HPDE6-E6E7 (cell line): ENCODE measurements around the gene PSD4.
A peak's percentile ranks its signal among the peaks of the same experiment; 100 is the strongest.

Experiments
- DNase-seq: peaks from one replicate; pipeline ENCODE4 v3.0.0; 2011; ENCODE audit warnings: missing footprints; ENCODE audit errors: extremely low spot score

The PSD4 gene

DNA sequence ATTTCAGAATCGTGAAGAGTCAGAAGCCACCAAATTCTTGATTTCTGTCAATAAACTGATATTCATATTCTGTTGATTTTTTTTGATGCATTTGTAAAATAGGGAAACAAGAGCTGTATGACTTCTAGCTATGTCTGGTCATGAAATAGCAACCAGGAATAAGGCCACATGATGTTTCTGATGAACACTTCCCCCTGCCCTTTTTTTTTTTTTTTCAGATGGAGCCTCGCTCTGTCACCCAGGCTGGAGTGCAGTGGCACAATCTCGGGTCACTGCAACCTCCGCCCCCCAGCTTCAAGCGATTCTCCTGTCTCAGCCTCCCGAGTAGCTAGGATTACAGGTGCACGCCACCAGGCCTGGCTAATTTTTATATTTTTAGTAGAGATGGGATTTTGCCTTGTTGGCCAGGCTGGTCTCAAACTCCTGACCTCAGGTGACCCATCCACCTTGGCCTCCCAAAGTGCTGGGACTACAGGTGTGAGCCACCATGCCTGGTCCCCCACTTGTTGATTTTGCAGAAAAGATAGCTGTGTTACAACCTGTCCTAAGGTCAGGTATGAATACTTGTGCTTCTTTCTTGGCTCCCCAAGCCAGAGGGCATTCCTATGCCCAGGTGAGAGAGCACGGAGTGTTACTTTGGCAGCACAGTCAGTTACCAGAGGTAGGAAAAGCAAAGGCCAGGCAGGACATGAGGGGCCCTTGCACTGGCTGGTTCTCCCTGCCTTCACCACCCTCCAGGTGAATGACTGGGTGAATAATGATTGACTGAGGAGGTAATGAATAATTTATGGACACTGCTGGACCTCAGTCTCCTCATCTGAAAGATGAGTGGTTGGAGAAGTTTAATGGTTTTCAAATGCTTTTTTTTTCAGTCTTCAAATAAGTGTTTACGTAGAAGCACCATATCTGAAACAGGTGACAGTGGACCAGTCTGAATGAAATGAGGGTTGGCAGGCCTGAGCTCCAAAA is 65.4 kb downstream of the PSD4 start:
- DNase-seq = no peak

DNA sequence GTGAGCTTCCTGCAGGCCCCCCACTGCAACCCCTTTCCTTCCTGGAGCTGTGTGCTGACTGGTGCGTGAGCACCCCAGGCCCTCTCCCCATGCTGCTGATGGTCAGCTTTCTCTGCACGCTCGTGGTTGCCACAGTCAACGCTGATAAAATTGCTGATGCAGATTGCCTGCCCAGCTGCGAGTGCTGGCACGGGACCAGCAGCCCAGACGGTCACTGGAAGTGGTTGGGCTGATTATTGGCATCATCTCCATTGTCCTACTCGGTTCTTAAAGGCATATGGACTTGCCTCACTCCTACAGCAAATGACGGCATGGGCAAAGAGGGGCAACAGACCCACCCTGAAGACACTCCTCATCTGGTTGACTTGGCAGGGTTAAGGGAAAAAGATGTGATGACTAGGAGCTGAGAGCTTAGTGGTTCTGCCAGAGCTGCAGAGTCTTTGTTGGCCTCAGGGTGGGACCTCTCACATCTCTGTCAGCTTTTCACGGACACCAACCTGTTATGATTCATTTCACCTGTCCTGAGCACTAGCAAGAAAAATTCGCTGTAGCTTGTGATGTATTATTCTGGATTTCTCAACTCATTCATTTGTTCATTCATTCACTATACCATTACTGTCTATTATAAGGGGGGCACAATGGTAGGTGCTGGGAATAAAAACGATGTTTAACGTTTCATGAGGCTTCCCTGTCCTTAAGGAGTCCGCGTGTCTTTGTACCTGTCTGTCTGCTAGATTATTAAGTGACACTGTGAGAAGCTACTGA is 66.6 kb downstream of the PSD4 start:
- DNase-seq = peak; percentile 87

DNA sequence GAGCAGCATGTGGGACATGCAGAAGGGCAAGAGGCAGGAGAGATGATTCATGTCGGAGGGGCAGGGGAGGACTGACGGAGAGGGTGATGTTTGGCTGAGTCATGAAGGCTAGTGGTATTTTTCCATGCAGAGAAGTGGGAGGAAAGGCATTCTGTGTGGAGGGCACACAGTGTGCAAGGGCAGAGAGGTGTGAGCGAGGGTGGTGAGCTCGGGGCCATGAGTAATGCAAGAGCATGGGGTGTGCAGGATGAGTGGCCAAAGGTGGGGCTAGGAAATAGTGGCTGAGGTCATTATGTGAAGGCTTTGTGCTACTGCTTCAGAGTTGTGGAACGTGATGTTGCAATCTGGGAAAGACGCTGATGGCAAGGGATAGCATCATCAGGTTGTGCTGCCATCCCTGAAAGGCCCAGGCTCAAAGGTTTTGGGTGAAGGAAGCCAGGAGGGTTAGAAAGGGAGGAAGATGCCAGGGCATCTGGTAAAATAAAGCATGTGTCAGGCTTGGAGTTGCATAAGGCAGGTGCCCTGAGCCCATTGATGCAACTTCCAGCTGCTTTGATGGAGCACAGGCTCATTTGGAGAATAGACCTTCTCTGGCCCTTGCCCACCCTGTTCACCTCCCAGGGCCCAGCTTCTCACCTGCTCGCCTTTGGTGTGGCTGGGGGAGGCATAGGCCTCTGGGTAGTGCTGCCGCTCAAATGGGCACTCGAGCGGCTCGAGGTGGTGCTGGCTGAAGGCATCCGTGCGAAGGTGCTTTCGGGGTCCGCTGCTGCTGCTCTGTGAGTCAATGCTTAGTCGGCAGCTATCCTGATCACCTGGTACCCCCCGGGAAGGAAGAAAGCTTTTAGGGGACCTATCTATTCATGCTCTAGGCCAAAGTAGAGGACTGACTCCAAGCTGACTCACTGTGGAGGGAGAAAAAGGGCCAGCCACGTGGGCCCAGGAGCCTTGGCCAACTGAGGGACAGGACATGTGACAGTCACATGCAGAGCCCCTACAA is 67.4 kb downstream of the PSD4 start:
- peak; percentile 99 for DNase-seq

DNA sequence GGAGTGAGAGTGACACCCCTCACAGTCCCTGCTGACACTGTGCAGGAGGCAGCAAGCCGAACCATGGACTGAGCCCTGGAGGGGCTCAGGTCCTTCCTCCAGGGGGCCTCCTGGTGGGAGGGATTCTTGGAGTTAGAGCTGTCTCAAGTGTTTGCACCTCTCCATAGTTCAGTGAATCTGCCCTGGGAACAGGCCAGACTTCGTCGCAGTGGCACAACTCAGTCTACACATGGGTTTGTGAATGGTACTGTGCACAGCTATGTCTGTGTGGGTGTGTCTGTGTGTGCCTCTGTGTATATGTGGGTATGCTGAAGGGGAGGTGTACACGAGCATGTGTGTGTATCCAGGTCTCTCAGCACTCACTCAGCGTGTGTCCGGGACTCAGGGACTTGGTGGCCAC is 68.6 kb downstream of the PSD4 start:
- DNase-seq = no peak

DNA sequence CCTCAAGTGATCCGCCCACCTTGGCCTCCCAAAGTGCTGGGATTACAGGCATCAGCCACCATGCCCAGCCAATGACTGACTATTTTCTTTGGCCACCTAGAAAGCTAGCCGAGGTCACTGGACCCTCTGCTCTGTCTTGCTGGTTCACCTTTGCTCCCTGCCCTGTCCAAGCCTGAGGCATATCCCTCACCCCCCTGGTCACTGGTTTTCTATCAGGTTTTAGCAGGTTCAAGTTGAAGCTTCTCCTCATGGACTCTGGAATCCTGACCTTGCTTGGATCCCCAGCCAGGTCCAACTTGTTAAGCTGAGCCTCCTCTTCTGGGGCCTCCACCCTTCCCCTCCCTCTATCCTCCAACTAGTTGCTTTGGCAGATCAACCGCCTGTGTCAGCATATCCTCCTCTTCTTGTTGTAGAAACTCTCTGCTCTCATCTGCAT is 71.5 kb downstream of the PSD4 start:
- no peak for DNase-seq

DNA sequence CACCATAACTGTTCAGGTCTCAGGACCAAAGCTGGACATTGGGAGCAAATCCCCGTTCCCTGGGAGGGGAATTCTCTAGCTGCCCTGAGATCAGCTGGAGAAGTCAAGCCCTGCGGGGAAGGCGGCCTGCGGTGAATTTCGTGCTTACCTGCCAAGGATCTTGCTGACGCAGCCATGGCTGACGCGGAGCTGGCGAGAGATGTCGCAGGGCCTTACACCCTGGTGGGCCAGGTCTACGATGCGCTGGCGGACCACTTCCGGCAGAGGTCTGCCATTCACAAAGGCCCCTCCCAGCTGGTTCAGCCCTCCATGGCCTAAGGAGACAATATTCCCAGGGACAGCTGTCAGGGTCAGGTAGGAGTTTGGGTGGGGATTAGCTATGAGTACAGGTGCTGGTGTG is 72.8 kb downstream of the PSD4 start:
- DNase-seq = no peak

DNA sequence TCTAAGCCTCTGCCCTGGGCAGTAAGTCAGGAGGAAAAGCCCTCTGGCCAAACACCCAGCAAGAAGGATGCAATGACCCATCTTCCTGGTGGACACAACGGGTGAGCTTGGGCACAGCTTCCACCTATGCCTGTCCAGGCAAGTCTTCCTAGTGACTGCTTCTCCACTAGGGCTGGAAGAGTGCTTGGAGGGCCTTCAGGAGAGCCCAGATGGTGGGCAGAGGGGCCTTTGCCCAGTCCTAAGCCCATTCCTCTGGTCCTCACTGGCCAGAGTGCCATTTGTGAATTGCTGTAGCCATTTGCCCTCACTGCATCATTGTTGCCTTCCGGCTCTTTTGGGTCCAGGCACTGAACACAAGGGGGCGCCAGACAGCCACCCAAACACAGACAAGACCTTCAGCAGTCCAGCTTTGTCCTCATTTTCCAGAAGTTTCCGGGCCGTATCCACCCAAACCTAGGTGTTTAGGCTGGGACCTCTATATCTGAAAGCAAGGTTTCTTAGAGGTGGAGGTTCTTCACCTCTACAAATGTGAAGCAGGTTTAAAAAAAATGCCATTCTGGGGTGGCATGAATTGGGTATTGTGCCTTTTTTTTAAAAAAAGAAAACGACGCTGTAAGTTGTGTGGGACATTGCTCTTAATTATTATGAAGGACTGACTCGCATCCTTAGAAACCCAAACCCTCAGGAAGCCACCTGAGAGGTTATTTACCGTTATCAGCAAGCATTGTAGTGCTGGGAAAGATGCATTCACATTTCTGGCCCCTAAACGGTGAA is 75.4 kb downstream of the PSD4 start:
- DNase-seq = peak; percentile 72

DNA sequence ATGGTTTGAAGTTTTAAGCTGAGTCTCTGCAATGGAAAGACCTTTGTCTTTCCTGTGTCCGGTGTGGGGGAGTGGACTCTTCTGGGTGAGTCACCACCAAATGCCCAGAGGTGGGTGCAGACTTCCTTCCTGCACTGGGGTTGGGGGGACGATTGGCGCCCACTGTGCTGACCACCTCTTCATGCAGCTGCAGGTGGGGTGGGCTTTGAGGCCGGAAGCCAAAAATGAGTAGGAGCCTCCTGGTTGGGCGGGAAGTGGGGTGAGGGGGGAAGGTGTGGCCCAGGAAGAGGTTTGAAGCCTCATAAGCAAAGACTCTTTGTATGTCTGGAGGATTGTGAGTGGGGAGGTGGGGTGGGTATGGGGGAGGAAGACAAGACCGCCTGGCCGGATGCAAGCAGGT is 77.3 kb downstream of the PSD4 start:
- DNase-seq = no peak

DNA sequence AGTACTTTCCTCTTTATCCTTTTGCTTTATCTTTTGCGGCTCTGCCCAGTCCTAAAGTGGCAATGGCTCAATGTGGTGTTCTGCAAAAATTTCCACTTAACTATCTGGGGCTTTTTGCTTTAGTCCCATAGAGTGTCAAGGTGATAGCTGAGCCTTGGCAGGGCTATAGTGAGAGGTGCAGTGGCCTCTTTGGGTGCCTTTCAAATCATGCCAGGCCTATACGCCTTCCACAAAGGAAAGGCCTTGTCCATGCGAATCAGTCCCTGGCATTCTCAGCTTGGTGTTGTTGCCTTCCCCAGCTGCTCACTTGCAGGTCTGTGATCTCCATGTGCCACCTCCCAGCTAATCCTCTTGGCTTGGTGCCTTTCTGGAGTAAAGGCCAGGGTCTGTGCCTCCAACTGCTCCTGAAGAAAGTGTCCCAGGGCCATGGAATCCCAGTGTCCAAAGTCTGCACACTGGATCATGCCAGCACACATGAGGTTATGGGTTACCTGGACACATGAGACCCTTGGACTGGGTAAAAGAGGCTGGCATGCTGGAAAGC is 78.3 kb downstream of the PSD4 start:
- no peak for DNase-seq

DNA sequence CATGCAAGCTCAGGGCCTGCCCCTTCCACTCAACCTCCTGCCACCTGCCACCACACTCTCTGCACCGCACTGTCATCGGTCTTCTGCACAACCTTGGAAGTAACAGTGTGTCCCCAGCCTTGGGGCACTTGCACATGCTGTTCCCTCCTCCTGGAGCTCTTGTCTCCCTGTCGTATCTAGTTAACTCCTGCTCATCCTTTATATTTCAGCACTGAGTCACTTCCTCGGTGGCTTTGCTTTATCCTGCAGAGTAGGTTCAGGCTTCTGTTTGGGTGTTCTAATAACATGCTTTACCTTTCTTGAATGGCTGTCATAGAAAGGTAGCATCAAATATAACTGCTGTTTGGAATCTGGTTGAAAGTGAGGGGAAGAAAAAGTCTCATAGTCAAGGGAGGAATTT is 79.7 kb downstream of the PSD4 start:
- DNase-seq = no peak

DNA sequence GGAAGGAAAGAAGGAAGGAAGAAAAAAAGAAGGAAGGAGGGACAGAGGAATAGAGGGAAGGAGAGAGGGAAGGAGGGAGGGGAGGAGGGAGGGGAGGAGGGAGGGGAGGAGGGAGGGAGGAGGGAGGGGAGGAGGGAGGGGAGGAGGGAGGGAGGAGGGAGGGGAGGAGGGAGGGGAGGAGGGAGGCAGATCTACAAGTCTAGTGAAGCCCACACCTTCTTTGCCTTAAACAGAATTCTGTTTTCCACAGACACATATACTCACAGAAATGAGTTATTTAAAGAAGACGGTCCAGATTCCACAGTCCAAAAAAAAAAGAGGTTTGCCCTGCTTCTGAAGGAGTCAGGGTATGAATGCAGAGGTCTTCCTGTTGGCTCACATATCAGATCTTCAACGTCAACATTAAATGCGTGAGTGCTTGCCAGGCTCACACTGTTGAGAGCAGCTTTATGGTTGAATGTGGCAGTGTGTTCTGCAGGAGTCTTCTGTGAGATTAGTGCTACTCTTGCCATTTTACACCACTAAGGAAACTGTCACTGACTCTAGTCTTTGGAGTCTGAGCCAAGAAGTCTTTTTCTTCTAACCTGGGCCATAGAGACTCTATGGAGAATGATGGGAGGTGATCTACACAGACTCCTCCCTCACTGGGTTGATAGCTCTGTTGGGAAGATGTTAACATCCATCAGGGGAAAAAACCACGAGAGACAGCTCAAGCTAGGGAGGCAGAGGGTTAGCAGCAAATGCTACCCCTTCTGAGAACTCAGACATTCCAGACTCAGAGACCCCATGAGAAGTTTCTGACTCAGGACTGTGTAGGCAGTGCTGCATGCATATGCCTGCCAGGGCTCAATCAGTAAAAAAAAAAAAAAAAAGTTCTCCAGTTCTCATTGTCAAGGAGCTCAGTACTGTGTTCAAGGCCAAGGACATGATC is 81.6 kb downstream of the PSD4 start:
- no peak for DNase-seq

DNA sequence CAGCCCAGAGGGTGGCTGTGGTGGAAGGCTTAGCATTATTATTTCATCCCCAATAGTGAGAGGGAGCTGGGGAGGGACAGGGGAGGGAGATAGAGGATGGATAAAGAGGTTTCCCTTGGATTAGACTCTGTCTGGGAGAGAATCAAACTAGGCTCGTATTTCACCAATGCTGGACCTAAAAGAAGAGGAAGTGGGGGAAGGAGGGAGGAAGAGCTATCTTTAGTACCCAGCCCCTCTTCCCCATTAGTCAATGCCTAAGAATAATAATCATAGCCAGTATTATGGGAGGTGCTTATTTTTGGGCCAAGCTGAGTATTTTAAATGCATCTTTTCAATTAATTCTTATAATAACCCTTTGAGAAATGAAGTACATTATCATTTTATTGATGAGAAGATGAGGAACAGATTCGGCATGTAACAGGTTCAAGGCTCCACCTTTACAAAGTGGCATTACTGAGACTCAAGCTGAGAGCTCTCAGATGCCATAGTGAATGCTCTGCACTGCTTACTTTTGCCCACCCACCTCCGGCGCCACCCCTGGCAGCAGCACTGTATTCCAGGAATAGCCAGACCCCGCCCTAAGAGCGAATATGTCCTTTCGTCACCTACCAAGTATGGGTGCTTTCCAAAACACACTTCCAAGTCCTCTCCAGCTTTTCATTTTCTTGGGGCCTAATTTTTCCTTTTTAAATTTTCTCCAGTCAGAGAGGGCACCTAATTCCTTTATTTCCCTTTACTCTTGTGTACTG is 83.9 kb downstream of the PSD4 start:
- no peak for DNase-seq

DNA sequence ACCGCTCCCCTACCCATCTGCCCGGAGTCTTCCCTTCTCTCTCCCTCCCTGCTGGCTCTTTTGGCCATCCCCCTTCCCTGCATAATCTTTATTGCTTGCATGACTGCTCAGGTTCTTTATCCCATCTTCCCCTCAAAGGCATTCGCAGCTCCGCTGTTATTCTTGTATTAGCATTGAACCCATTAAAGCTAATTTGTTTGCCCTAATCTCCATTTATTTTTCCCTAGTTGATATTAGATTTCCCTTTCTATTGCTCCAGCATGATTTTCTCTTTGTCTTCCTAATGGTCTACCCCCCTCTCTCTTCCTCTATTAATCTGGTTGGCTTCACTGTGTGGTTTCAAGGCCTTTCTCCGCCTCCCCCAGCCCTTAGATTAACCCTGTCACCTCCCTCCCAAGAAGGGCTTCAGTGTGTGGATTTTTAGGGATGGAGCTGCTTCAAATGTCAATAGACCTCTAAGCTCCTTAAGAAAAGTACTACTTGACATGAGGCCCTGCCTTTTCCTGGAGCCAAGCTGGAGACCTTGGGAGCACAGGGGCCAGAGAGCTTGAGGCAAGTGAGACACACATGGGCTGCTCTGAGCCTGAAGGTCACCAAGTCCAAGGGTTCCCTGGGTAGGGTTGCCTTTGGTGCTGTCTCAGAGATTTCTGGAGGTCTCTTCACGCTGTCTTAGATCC is 84.8 kb downstream of the PSD4 start:
- DNase-seq = no peak
